Measurements from ENCODE around the gene ENAM. TPM values are rescaled to one million over a fixed set of nuclear protein-coding genes. Genes with fewer than 3 reads are reported as not detected.
A peak's percentile ranks its signal among the peaks of the same experiment; 100 is the strongest.
"Not testable (repeated sequence)": the region's sequence is repeated elsewhere in the genome, so short reads cannot be mapped to it uniquely, and the experiment has no call there.

ENAM gene
- polyA plus RNA-seq, 10 donors, result 1.1 to 3.7 (median 3.1) TPM

DNA sequence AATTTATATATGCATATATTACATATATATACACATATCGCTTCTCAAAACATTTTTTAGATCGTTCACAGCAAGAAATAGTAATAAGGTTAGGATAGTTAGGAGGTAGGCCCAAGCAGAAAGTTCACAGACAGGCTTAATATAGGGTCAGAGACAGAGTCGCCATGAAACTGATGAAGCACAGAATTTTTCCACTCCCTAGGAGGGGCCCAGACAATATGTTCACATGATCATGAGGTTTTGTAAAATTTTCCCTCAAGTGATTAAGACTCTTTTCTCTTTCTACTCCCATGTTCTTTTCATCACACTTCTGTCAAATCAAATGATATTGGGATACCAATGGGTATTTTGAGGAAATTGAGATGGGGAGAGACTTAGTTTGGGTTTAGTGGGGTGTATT lies 5.2 kb upstream of the ENAM start:
- DNase-seq, result no peak

DNA sequence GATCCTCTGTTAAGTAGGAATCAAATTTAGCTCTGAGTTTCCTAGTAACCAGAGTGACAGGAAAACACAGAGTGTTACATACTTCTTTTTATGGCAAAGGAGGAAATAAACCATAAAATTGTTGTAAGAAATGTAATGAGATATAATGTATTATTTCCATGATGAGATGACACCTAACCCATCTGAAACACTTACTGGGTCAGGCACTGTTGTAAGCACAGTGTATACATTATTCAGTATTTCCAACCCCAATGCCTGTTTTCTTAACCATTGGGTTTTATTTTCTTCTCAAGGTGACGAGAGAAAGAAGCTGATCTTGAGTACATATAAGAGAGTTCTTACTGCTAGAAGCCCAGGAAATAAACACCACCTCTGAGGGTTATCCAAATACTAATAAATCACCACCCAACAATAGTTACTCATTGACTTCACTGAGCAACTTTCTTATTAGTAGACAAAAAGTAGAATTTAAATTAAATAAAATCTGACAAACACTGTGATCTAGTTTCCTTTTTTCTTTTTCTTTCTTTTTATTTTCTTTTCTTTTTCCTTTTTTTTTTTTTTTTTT lies 4.2 kb upstream of the ENAM start:
- DNase-seq, result no peak

DNA sequence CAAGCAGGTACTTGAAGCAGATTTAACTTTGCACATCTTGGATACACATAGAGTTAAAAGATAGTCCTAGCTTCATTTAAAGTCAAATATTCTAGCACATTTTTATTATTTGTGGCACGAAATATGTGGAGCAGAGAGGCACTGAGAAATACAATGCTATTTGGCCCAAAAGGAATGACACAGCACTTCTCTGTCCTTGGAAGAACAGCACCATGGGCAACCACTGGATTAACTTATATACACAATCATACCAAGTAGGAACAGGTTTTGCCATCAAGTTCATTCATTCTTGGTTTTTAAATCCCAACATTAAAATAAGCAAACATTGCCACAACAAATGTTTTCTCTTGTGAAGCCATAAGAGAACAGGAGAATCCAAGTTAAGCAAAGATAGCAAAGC lies 924 bp upstream of the ENAM start:
- no peak for DNase-seq

DNA sequence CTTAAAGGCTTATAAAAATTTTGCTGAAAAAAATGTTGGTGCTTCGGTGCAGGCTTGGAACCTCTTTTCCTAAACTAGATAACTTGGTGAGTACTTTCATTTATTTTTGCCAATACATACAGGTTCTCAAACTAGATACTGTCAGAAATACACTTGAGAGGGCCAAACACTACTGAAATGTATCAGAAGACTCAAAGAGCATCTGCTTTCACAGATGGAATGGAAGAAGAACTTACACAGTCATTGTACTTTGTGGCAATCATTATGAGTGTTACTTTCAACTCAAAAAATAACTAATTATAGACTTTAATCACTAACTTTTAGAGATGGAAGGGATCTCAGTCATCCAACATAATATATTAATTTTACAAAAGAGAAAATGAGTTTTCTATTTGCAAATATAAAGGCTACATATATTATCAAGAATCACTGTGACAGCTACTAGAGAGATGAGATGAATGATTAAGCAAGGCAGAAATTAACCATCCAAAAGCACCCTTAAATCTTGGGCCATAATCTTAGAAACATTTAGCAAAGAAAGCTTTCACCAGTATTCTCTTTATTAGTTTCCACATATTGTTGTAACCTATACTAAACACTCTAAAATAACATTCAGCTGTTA lies 1.0 kb downstream of the ENAM start:
- no peak for DNase-seq

DNA sequence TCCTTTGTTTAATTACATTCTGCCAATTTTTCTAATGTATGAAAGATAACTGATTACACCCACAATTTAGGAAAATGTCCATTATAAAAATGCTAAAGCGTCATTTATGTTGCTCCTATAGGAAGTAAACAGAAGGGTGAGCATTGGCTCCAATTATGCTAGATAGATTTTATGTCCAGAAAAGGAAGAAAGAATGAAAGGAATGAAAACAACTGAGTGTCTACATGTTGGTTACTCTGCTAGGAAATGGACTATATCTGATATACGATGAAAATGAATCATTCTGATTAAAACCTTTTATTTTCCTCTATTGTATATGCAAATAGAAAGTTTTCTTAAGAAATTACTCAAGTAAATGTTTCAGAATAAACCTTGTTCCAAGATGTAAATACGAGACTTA lies 1.6 kb downstream of the ENAM start:
- DNase-seq, result no peak

DNA sequence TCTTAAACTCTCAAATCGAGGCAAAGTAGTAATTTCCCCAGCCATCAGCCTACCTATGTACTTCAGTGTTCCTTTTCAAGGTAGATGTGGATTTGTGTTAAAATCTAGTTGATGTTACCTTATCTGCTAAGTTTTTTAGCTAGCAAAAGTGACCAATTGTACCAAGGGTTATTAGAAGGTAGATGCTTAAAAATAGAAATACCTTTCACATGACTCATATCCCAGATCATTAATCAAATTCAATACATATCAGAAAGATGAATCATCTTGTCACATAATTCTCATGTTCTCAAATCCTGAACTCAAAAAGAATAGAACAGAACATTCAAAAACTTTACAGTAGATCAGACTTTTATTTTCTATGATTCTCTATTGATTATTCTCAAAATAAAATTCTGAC lies 3.5 kb downstream of the ENAM start:
- DNase-seq, result peak in 1 of 3 donors; percentile 23

DNA sequence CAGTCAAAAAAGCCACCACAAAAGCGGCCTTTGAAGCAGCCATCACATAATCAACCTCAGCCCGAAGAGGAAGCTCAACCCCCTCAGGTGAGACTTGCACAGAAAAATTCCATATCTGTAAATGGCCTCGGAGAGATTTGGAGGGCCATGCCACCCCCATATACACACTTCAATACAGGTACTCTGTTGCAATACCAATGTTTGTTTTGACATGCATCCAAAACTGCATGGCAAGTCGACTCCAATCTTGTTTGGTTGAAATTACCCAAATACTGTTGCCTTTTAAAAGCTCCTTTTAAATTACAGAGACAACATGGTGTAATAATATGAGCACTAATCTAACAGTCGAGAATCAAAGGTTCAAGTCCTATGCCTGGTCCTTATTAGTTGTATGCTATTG lies 5.9 kb downstream of the ENAM start:
- no peak for DNase-seq

DNA sequence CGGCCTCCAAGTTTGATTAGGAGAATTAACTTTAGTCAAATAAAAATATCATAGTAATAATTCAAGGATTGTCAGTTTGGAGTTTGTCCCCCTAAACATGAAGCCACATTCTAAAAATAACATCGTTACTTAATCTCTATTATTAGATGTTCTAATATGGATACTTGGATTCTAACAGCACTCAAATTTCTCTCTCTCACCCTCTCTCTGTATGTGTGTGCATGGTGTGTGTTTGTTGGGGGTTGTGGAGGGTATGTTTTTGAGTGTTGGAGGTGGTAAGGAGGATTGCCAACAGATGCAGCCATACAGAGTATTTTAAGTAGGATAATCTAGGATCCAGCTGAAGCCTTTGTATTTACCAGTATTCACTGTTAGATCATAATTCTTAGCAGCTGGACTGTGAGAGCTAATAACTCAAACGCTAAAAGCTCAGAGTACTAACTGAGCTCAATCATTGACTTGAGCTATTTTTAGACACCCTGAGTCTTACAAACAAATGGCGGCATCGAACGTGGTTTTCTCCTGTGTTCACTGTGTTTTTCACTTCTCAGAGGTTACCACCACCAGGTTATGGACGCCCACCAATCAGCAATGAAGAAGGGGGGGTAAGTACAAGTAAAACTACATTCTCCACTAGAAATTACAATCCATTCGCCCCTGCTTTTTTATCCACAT lies 8.8 kb downstream of the ENAM start:
- DNase-seq, result peak in 2 of 3 donors; percentile 13 to 14

DNA sequence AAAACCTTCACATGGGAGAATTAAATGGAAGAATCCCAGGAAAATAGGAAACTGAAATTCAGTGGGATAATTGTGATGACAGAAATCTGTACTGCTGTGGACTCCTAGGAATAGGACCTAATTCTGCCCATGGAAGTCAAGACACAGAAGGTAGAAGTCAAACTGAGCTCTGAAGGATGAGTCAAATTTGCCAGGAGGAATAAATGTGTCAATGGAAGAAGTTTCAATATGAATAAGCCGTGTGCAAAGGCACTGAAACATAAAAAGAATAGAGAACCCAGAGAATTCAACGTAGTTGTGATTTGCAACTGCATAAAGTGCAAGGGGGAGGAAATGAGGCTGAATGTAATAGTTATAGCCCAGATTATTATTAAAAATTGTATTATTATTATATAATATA lies 11.6 kb downstream of the ENAM start:
- no peak for DNase-seq

DNA sequence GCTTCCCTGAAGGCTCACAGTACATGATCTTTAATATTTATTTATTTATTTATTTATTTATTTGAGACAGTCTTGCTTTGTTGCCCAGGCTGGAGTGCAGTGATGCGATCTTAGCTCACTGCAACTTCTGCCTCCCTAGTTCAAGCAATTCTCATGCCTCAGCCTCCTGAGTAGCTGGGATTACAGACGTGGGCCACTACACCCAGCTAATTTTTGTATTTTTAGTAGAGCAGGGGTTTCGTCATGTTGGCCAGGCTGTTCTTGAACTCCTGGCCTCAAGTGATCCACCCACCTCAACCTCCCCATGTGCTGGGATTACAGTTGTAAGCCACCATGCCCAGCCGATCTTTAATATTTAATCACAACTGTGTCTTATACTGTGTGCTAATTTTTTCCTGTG lies 22.2 kb downstream of the ENAM start:
- DNase-seq, result not testable (repeated sequence)

DNA sequence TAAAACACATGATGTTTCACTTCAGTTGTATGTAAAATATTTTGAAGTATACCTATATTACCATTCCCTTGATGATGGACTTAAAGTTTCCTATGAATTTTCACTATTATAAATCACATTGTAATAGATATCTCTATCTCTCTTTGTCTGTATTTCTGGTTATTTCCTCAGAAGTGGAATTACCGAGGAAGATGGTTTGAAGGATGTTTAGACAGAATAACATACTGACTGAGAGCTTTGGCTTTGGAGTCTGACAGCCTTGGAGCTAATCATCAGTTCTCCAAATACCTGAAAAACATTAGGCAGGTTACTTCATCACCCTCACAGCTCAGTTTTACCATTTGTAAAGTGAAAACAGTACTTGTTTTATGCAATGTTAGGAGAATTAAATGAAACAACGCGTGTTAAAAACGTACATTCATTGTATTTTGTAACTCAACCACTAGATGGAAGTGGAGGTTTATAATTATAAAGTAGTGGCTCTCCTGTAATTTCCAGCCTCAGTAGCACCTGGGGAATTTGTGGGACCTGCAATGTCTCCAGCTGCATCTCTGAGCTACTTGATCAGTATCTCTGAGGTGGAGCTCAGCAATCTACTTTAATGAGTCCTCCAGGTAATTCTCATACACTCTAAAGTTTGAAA lies 23.4 kb downstream of the ENAM start:
- DNase-seq, result peak; percentile 16 to 56 (median 16)

DNA sequence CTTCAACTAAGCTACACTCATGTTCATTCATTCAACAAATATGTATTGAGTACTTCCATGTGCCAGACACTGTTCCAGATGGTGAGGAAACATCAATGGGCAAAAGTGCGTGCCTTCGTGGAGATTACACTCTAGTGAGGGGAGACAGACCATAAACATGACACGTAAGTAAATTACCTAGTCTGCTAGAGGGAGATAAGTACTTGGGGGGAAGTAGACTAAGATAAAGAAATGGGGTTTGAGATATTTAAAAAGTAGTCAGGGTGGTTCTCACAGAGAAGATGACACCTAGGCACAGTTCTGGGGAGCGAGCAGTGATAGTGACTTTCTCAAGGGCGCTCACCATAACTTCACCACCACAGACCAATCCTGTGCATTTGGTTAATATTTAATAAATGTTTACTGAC lies 26.1 kb downstream of the ENAM start:
- no peak for DNase-seq

DNA sequence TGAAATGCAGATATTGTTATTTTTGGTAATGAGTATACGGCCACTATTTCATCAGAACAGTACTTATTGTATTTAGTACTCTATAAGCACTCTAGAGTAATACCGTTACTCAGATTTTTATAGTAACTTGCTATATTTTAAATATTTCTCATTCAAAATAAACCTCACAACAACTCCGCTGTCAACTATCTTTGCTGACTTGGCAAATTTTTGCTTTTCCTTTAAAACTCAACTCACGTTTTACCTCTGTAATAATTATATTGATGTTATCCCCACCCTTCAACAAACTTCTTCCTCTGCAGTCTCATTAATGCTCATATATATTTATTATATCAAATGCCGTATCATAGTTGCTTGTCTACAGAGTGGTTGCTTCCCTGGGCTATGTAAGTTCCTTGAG lies 28.8 kb downstream of the ENAM start:
- DNase-seq, result no peak

DNA sequence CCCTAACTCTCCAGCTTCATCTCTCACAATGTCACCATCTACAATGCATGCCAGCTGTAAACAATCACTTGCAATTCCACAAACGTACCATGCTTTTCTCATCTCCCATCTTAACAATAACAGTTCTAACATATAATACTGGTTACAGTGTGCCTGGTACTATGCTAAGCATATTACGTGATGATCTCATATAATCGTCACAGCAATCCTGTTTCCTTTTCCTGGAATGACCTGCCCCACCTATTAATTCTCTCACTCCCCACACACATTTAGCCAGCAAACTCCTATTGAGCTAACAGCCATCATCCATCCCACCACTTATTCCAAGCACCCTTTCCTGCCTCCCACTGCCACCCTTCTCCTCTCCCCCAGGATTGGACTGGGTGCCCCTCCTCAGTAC lies 29.9 kb downstream of the ENAM start:
- no peak for DNase-seq

DNA sequence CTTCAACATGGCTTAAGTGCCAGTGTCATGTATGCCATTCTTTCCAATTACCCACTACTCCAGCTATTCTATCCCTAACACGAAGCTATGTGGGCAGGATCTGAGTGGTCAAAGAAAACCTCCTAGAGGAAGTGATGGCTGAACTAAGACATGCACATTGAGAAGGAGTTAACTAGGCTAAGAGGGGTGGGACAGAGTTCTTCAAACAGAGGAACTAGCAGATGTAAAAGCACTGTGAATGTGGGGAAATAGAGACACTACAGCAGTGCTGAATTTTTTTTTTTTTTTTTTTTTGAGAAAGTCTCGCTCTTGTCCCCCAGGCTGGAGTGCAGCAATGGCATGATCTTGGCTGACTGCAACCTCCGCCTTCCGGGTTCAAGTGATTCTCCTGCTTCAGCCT lies 31.6 kb downstream of the ENAM start:
- no peak for DNase-seq

DNA sequence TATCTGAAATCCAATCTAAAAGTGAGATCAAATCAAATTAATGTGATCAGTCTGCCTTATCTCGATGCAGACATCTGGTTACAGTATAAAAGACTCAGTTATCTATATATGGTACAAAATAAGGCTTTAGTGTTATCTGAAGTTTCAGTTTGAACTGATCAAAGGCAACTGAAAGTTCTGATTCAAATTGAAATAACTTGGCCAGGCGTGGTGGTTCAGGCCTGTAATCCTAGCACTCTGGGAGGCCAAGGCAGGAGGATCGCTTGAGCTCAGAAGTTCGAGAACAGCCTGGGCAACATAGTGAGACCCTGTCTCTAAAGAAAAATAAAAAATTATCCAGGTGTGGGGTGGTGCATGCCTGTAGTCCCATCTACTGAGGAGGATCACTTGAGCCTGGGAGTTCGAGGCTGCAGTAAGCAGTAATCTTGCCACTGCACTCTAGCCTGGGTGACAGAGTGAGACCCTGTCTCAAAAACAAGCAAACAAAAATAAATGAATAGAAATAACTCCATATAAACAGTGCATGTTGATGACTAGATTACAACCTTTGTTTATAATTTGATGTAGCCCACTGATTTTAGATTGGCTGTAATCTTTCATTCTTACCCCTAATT lies 32.9 kb downstream of the ENAM start:
- DNase-seq, result not testable (repeated sequence)

DNA sequence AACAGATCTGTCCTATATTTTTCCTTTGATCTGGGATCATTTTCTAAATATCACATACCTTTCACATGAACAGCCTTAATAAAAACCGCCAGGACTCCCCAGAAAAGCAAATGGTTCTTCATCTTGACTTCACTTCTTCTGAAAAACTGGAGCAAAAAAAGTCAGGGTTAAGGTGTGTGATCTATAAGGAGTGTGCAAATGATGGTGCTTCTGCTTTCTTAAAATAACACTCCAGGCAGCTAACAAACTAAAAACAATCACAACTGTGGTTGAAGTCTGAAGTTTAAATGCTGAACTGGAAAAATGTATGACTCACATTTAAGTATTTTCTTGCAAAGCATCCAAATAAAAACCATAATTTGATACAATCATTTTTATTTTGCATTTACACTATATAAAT lies 37.8 kb downstream of the ENAM start, which contains the start of gene JCHAIN:
Gene JCHAIN, minus strand, starts transcription at position 140 of the 400 bp plus-strand sequence. Its CDS starts 18 bp downstream, at position 122.
- no peak for DNase-seq

DNA sequence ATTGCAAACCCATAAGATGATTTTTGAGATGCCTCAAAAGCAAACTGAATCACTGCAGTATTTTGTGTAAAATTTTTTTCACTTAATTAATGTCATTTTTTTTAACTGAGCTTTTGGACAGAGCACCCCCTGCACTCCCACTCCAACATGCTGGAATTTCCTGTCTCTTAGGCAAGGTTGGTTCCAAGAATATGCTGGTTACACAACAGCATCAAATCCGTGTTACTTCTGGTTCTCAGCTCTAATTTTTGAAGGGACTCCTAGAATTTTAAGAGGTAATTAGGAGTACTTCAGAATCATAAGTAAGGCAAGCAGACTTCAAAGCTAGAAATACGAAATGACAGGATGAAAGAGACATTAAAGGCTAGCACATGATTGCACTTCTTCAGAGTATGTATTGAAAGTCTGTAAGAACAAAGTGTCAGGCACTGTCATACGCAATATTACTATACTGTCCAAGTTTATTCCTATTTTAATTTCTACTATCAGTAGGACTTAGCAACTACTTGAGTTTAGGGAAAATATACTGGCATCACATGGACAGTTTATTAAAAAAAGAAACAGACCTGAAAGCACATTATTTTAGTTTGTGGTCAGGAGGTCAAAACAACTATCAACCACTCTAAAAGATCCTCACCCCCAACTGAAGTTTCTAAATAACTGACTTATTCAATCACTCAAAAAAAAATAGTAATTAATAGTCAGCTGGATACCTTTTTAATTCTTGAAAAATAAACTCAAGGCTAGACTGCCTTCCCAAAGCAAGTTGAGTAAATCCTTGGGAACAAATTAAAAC lies 39.4 kb downstream of the ENAM start:
- DNase-seq, result peak in 1 of 3 donors; percentile 21

DNA sequence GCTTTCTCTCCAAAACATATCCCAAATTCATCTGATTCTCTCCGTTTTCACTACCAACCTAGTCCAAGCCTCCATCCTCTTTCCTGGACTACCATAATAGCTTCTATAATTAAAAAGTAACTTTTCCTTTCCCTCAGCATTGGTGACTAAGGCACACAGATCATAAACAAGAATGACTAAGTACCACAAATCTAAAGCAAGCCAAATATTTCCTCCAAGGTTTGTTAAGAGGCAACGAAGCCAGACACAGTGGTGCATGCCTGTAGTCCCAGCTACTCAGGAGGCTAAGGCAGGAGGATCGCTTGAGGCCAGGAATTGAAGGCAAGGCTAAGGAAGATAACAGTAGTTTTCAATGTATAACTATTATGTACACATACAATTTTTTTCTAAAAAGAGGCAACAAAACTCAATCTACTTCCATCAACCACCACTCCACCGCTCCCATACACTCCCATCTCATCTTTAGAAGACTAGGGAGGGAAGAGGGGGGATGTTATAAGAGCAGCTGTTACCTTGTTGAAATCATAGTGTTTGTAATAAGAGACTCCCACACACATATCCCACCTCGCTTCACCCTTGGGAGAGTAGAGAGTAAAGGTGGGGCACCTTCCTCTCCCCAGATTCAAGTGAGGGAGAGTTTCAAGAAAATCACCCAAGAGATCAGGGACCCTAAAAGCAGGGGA lies 41.9 kb downstream of the ENAM start:
- peak in 1 of 3 donors; percentile 13 for DNase-seq

DNA sequence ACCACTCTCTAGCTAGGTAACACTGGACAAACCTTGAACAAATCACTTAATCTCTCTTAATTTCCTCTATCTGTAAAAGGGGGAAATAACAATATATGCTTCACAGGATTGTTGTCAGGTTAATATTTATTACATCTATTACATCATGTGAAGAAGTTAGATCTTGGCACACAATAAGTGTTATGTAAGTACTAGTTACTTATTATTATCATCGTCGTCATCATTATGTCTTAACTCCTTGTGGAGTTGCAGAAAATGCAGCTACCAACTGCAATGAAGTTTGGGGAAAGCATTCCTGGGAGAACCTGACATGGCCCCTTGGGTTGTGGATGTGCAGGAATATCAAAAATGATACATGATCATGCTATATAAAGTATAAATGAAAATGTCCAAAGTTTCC lies 42.5 kb downstream of the ENAM start:
- no peak for DNase-seq

DNA sequence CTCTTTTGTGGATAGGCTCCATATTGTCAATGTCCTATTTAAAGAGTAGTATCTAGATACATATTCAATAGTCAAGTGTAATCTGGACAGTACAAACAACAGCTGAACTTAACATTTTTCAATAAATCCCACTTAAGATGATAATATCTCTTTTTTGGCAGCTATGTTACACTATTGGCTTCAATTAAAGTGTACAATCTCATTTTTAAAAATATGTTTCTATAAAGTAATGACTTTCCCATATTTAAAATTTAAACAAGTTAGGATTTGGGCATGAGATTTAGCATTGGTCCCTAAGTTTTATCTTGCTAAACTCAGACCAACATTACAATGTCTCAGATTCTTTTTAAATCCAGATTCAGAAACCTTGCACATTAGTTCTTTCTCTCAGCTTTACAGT lies 45.6 kb downstream of the ENAM start:
- DNase-seq, result no peak
